KOPT-K1 (cell line): ENCODE results near the gene SMIM35.

Experiments
- H3K27ac ChIP-seq: fragments of 200-600 bp; sonication (generic); 2 replicates; pipeline ENCODE4 v1.5.1; 2016; ENCODE audit warnings: antibody characterized with exemption, mild to moderate bottlenecking, low read depth, low read length; ENCODE audit not compliant: poor library complexity, severe bottlenecking
- H3K36me3 ChIP-seq: fragments of 200-600 bp; sonication (generic); 2 replicates; pipeline ENCODE4 v1.5.1; 2017; ENCODE audit warnings: antibody characterized with exemption, mild to moderate bottlenecking, low read length, moderate library complexity; ENCODE audit not compliant: insufficient read depth
- H3K9me3 ChIP-seq: fragments of 200-600 bp; sonication (generic); 2 replicates; pipeline ENCODE4 v1.5.1; 2017; ENCODE audit warnings: antibody characterized with exemption, low read length, mild to moderate bottlenecking; ENCODE audit not compliant: insufficient read depth, poor library complexity, severe bottlenecking

SMIM35 gene

GRCh38 chr11:117972044-117972443 is 114.7 kb downstream of the SMIM35 start:
- Histone ChIP-seq H3K27ac (no peak overlapping the region), H3K9me3 (no peaks in the 10 kb centered on the region), H3K36me3 (no peaks in the 10 kb centered on the region)

GRCh38 chr11:117970400-117971024 is 116.3 kb downstream of the SMIM35 start:
- H3K27ac ChIP-seq = no peak overlapping the region
- no peaks in the 10 kb centered on the region for H3K36me3 ChIP-seq

GRCh38 chr11:117969160-117969991 is 117.4 kb downstream of the SMIM35 start:
- Histone ChIP-seq H3K27ac (no peak overlapping the region), H3K36me3 (no peaks in the 10 kb centered on the region)

More at GRCh38 chr11:117970400-117971024, 116.3 kb downstream of the SMIM35 start:
- H3K9me3 ChIP-seq = no peaks in the 10 kb centered on the region

GRCh38 chr11:117966908-117967307 is 119.9 kb downstream of the SMIM35 start:
- H3K36me3 ChIP-seq = no peaks in the 10 kb centered on the region
- no peak overlapping the region for H3K27ac ChIP-seq
- H3K9me3 ChIP-seq = no peaks in the 10 kb centered on the region

More at GRCh38 chr11:117969160-117969991, 117.4 kb downstream of the SMIM35 start:
- H3K9me3 ChIP-seq = no peaks in the 10 kb centered on the region

GRCh38 chr11:117962826-117963225 is 123.9 kb downstream of the SMIM35 start:
- Histone ChIP-seq H3K27ac (no peak overlapping the region), H3K9me3 (peaks cover 7% of the 10 kb centered on the region), H3K36me3 (no peaks in the 10 kb centered on the region)

- Histone ChIP-seq H3K27ac (no peak overlapping the region), H3K36me3 (no peaks in the 10 kb centered on the region), H3K9me3 (peaks cover 7% of the 10 kb centered on the region)
Observed at GRCh38 chr11:117961896-117962295, 124.9 kb downstream of the SMIM35 start.

- H3K36me3 ChIP-seq = no peaks in the 10 kb centered on the region
- no peak overlapping the region for H3K27ac ChIP-seq
- peaks cover 7% of the 10 kb centered on the region for H3K9me3 ChIP-seq
Observed at GRCh38 chr11:117960406-117960805, 126.4 kb downstream of the SMIM35 start.

- no peaks in the 10 kb centered on the region for H3K36me3 ChIP-seq
- H3K9me3 ChIP-seq = peaks cover 7% of the 10 kb centered on the region
- H3K27ac ChIP-seq = no peak overlapping the region
Observed at GRCh38 chr11:117959438-117960149, 127.2 kb downstream of the SMIM35 start.

- H3K36me3 ChIP-seq = no peaks in the 10 kb centered on the region
- H3K9me3 ChIP-seq = peaks cover 7% of the 10 kb centered on the region
- H3K27ac ChIP-seq = no peak overlapping the region
Observed at GRCh38 chr11:117958949-117959348, 127.8 kb downstream of the SMIM35 start.
